Measurements from ENCODE around the gene CAVIN1.

Gene CAVIN1

GRCh38 chr17:42422958-42423712, at the start of gene CAVIN1:
Gene CAVIN1 (minus strand): TSS chr17:42423256. CDS start chr17:42423097, 159 bp downstream.
- H3K4me3 ChIP-seq (ENCODE audit: low read depth, low read length): peak within 1 kb of the TSS; percentile 97
- DNase-seq (ENCODE audit: low read depth): peak; percentile 97
- TF ChIP-seq CTCF (conservative IDR thresholded peaks at IDR 0.05; ENCODE audit: low read depth, low read length): no peak

- no peak for DNase-seq (ENCODE audit: low read depth)
- H3K4me3 ChIP-seq (ENCODE audit: low read depth, low read length): no peak overlapping the region
- no peak for TF ChIP-seq CTCF (conservative IDR thresholded peaks at IDR 0.05; ENCODE audit: low read depth, low read length)
Measured at GRCh38 chr17:42467889-42468288, 44.8 kb upstream of the CAVIN1 start.

GRCh38 chr17:42463976-42464400, 40.9 kb upstream of the CAVIN1 start:
- no peak overlapping the region for H3K4me3 ChIP-seq (ENCODE audit: low read depth, low read length)
- TF ChIP-seq CTCF (conservative IDR thresholded peaks at IDR 0.05; ENCODE audit: low read depth, low read length): no peak
- DNase-seq (ENCODE audit: low read depth): no peak

- peak overlapping the region; percentile 82 for H3K4me3 ChIP-seq (ENCODE audit: low read depth, low read length)
- no peak for DNase-seq (ENCODE audit: low read depth)
- TF ChIP-seq CTCF (conservative IDR thresholded peaks at IDR 0.05; ENCODE audit: low read depth, low read length): no peak
Measured at GRCh38 chr17:42460371-42460770, 37.3 kb upstream of the CAVIN1 start.

- H3K4me3 ChIP-seq (ENCODE audit: low read depth, low read length): peak overlapping the region; percentile 82
- no peak for TF ChIP-seq CTCF (conservative IDR thresholded peaks at IDR 0.05; ENCODE audit: low read depth, low read length)
- peak; percentile 75 for DNase-seq (ENCODE audit: low read depth)
Measured at GRCh38 chr17:42459801-42460281, 36.8 kb upstream of the CAVIN1 start.

GRCh38 chr17:42459256-42459800, 36.3 kb upstream of the CAVIN1 start:
- H3K4me3 ChIP-seq (ENCODE audit: low read depth, low read length): peak overlapping the region; percentile 82
- peak; percentile 57 for TF ChIP-seq CTCF (conservative IDR thresholded peaks at IDR 0.05; ENCODE audit: low read depth, low read length)
- peak; percentile 63 for DNase-seq (ENCODE audit: low read depth)

Data from choroid plexus epithelial cell (primary cell).